Activated CD4-positive, alpha-beta T cell treated with anti-CD3 and anti-CD28 coated beads, Interleukin-2, amount 50 U/mL, for 16 hours (primary cell): ENCODE results near the gene NAA10.
A peak's percentile ranks its signal among the peaks of the same experiment; 100 is the strongest.
"Not testable (repeated sequence)": the region's sequence is repeated elsewhere in the genome, so short reads cannot be mapped to it uniquely, and the experiment has no call there.

Experiments used
- DNase-seq: peaks from one replicate; pipeline ENCODE4 v3.0.0-alpha.2; 2020

Gene NAA10

GRCh38 chrX:153934762-153935325, at the start of gene NAA10:
Gene NAA10 (minus strand): TSS chrX:153935037. CDS start chrX:153934904, 133 bp downstream.
- peak; percentile 77 for DNase-seq

DNA sequence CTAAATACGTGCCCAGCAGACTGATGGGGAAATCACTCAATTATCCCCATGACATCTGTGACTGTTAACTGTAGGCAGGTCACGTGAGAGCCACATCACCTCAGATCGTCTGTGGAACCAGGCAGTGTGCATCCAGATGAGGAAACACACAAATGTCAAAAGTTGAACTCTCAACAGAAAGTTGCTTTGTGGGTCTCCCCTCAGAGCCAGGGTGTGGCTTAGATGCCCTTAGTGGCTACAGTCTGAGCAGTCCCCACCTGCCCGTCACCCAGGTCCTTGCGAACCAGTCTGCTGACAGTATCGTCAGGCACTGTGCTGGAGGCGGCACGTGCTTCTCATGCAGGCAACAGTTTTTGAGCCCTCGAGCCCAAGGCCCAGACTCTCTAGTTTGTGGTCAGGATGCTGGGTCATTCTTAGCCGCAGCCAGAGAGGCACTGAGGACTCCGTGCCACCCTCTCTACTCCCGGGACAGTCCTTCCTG, 48.5 kb upstream of the NAA10 start:
- DNase-seq, result no peak

- DNase-seq, result peak; percentile 90
These were observed 47.1 kb upstream of the NAA10 start for GRCh38 chrX:153981771-153982533.

DNA sequence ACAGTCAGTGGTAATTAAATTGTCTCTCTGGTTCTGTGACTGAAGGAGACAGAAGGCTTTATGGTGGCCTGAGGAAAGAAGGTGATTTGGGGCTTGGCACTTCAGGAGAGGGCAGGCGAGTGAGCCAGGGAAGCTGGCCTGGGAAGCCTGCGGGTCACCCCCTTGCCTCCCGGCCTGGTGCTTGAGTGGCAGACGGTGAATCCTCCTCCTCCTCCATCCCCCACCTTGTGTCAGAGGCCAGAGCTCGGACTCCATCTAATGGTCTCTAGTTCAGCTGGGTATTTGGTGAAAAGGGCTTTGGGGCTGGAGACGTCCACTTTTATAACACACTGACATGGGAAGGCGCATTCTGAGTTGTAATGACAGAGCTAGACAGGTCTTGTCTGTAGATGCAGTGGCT, 46.4 kb upstream of the NAA10 start:
- DNase-seq, result no peak

GRCh38 chrX:153980394-153980793, 45.6 kb upstream of the NAA10 start:
- DNase-seq, result not testable (repeated sequence)

DNA sequence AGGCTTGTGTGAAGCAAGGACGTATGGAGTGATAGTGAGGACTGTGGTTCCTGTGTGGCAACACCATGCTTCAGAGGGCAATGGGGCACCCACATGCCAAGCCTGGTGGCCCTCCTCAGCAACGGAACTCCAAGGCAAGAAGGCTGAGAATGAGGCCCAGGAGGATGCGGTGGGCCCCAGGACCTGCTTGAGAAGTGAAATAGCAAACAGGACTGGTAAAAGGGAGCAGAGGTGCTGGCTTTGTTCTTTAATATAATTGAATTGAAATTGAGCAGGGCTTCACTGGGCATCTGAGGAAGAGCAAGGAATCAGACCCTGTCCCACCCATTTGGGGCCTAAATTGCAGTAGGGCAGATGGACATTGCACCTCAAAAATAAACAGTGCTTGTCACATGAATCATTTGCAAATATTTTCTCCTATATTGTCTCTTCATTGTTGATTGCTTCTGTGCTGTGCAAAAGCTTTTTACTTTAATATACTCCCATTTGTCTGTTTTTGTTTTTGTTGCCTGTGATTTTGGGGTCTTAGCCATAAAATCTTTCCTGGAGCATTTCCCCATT, 40.0 kb upstream of the NAA10 start:
- DNase-seq, result no peak

DNA sequence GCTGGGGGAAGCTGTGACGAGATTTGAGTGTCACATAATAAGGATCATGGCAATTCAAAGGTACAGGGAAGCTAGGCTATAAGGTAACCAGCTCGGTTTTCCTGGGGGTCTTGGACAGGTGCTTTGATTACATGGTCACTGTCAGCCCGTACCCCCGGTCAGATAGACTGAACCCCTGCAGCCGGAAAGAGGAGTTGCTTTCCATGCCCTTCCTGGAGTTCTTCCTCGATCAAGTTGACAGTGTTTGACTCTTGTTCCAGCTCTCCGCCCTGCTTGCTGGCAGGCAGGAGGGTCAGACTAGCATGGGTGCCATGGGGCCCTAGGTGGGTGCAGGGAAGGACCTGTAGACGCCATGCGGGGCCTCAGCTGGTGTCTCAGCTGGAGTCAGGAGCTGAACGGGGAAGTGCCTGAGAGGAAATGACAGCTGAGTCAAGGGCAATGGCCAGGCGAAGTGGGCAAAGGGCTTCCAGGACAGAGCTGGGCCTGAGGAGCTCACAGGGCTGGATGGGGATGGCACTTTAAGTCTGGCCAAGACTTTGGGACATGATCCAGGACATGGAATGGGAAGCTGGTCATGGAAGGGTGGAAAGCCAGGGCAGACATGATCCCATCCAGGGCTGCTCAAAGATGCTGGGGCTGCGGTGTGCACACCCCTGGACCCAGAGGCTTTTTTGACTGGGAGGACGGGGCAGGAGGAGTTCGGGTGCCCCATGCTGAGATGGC, 39.3 kb upstream of the NAA10 start:
- no peak for DNase-seq

DNA sequence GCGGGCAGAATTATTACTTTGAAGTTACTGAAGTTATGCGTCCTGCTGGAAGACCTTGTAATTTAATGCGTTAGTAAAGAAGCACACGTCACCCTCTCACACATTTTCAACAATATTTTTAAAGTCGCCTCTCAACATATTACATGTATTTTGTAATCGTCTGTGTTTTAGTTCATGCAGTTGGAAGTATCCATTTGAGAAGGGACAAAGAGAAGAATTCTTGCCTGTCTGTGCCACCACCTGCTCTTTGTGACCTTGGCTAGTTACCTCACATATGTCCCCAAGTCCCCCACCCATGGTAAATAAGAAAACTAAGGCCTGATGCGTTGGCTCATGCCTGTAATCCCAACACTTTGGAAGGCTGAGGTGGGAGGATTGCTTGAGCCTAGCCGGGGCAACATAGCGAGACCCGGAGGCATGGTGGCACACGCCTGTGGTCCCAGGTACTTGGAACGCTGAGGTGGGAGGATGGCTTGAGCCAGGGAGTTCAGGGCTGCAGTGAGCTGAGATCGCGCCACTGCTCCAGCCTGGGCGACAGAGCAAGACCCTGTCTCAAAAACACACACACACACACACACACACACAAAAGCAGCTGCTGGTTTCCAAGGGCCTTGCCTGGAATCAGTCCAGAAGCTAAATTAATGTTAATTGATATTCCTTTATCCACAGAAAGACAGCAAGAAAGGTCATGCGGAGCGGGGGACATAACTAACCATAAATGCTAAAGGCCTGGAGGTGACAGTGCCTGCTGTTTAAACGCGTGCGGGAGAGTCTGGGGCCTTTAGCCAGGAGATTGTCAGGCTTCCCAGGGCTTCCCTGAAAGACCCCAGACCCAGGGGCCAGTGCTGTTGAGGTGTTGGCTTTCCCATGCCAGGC, 38.5 kb upstream of the NAA10 start:
- no peak for DNase-seq

DNA sequence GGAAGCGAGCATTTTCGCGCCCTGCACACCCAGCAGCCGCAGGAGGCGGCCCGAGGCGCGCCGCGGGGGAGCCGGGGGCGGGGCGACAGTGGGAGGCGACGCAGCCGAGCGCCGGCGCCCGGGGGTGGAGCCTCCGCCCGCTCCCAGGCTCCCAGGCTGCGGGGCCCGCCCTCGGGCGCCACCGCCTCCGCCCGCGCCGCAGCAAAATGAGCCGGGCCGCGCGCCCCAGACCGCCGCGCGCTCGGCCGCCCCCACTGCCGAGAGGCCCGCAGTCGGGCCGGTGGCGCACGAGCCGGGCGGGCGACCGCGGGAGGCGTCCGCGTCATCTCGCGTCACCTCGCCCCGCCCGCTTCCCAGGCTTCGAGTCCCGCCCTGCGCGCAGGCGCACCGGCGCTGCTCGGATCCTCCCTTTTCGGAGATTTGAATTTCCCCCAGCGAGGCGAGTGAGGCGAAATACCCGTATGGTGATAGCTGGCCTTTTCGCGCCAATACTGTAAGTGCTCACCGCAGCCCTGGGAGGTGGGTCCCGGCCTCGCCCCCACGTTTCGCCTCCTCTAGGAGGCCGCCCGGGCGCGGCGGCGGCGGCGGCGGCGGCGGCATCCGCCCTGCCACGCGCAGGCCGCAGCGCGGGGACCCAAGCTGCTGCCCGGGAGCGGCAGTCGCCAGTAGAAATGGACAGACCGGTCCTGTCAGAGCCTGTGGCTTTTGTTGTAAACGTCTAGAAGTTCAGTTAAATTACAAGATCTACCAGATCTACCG, 37.7 kb upstream of the NAA10 start, which contains the start of gene TMEM187:
Gene TMEM187 (plus strand): TSS at position 387 of the 759 bp plus-strand sequence. CDS start 9,309 bp downstream, outside the sequence.
- DNase-seq, result peak; percentile 96

GRCh38 chrX:153971450-153972367, 36.9 kb upstream of the NAA10 start, which contains the start of gene HCFC1:
Gene HCFC1 (minus strand): TSS chrX:153971818. CDS start chrX:153970840, 978 bp downstream.
- peak; percentile 95 for DNase-seq

GRCh38 chrX:153971124-153971449, 36.2 kb upstream of the NAA10 start:
- DNase-seq, result peak; percentile 95

- peak; percentile 72 for DNase-seq
These were observed 35.7 kb upstream of the NAA10 start for GRCh38 chrX:153970357-153971123.

- no peak for DNase-seq
These were observed 35.1 kb upstream of the NAA10 start for GRCh38 chrX:153969904-153970356.

GRCh38 chrX:153969125-153969903, 34.5 kb upstream of the NAA10 start:
- DNase-seq, result no peak

DNA sequence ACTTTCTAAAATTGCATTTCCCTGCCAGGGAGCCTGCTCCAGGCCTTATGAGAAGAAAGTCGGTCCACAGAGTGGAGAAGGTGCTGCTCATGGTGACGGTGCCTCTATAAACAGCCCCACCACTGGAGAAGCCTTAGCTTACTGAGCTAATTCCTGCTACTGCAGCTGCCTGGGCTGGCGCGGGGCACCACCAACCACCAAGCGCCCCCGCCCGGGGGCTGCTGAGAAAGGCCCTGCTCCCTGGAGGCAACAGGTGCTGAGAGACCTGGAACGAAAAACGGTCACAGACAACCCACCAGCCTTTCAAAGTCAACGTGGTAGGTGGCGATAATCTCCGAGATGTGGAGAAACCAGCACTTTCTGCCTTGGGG, 33.9 kb upstream of the NAA10 start:
- peak; percentile 49 for DNase-seq

GRCh38 chrX:153968255-153968654, 33.4 kb upstream of the NAA10 start:
- no peak for DNase-seq

DNA sequence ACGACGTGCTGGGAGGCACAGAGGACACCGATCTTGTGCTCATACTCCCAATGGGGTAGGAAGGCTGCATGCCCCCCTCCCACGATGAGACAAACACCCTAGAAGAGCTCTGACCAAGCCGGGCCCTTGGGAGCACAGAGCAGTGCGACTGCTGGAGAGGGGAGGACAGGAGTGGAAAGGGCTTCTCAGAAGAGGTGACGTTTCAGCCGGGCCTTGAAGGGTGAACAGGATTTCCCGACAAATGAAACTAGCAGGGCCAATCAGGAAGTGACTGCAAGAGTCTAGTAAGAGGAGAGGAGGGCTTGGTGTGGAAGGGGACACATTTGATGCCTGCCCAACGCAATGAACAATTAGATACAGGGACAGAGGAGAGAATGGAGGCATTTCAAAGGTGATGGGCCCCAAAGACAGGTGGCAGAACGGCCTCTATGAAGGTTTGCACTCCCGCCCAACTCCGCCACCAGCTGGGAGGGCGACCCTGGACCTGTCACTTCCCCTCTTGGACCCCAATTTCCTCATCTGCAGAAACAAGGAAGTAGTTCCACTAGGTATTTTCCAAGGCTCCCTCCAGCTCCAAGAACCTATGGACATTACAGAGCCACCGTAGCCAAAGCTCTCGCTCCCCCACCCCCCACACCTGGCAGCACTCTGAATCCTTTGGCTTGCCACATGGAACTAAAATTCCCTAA, 32.8 kb upstream of the NAA10 start:
- peak; percentile 52 for DNase-seq
